ENCODE data around the gene OTX2.

The OTX2 gene

DNA sequence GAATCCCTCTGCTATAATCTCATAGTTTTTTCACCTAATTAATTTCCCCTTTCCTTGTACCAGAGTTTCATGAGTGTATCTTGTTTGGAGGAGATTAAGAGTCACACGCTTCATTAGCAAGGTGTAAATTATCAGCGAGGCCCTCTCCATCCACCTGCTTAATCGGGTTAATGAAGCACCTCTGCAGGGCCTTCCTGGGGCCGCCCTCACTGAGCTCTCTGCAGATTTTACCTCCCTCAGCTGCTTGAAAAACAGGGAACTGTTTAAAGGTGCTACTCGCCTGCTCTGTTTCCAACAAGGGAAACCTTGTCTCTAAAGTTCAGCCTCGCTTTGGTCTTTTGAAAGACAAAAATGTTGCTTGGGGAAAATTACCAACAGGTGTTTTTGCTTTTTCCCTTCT, 35.8 kb downstream of the OTX2 start:
- Histone ChIP-seq H3K9ac (ENCODE audit: low read length) (no peak overlapping the region), H3K36me3 (ENCODE audit: control insufficient read depth, insufficient read depth, low read length) (no peaks in the 10 kb centered on the region), H3K4me1 (ENCODE audit: control insufficient read depth, insufficient read depth, low read length) (no peaks in the 10 kb centered on the region), H3K4me3 (ENCODE audit: low read length) (no peak overlapping the region), H3K27me3 (ENCODE audit: control insufficient read depth, insufficient read depth, low read length) (peaks cover 2% of the 10 kb centered on the region), H3K9me3 (ENCODE audit: control insufficient read depth, low read length) (no peaks in the 10 kb centered on the region)

GRCh38 chr14:56770512-56770911, 39.8 kb downstream of the OTX2 start:
- H3K9me3 ChIP-seq (ENCODE audit: control insufficient read depth, low read length), result no peaks in the 10 kb centered on the region
- H3K4me3 ChIP-seq (ENCODE audit: low read length), result no peak overlapping the region
- no peak overlapping the region for H3K9ac ChIP-seq (ENCODE audit: low read length)
- H3K4me1 ChIP-seq (ENCODE audit: control insufficient read depth, insufficient read depth, low read length), result no peaks in the 10 kb centered on the region
- no peaks in the 10 kb centered on the region for H3K27me3 ChIP-seq (ENCODE audit: control insufficient read depth, insufficient read depth, low read length)
- no peaks in the 10 kb centered on the region for H3K36me3 ChIP-seq (ENCODE audit: control insufficient read depth, insufficient read depth, low read length)

- H3K27me3 ChIP-seq (ENCODE audit: control insufficient read depth, insufficient read depth, low read length), result no peaks in the 10 kb centered on the region
- no peaks in the 10 kb centered on the region for H3K9me3 ChIP-seq (ENCODE audit: control insufficient read depth, low read length)
- no peaks in the 10 kb centered on the region for H3K36me3 ChIP-seq (ENCODE audit: control insufficient read depth, insufficient read depth, low read length)
- no peaks in the 10 kb centered on the region for H3K4me1 ChIP-seq (ENCODE audit: control insufficient read depth, insufficient read depth, low read length)
- no peak overlapping the region for H3K9ac ChIP-seq (ENCODE audit: low read length)
- H3K4me3 ChIP-seq (ENCODE audit: low read length), result no peak overlapping the region
Observed at GRCh38 chr14:56760164-56760914, 49.9 kb downstream of the OTX2 start.

GRCh38 chr14:56759633-56760032, 50.6 kb downstream of the OTX2 start:
- Histone ChIP-seq H3K4me3 (ENCODE audit: low read length) (no peak overlapping the region), H3K9me3 (ENCODE audit: control insufficient read depth, low read length) (no peaks in the 10 kb centered on the region), H3K27me3 (ENCODE audit: control insufficient read depth, insufficient read depth, low read length) (no peaks in the 10 kb centered on the region)

DNA sequence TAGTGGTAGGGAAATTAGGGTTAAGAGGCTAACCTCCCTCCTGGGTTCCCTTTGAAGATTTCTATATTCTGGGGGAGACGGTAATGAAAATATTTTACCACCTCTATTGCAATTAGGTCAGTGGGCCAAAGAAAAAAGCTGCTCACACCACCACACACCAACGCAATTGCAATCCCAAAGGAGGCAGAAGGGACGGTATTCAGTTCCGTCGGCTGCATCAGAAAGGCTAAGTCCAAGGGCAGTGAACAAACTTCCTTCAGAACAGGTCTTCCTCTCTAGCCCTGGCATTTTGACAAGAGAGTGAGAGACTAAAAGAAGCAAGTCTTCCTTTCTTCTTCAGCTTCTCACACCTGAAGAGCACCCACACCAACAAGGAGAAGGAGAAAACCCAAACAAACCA, 51.2 kb downstream of the OTX2 start:
- Histone ChIP-seq H3K9ac (ENCODE audit: low read length) (no peak overlapping the region), H3K27me3 (ENCODE audit: control insufficient read depth, insufficient read depth, low read length) (no peaks in the 10 kb centered on the region), H3K9me3 (ENCODE audit: control insufficient read depth, low read length) (no peaks in the 10 kb centered on the region), H3K4me1 (ENCODE audit: control insufficient read depth, insufficient read depth, low read length) (no peaks in the 10 kb centered on the region), H3K36me3 (ENCODE audit: control insufficient read depth, insufficient read depth, low read length) (no peaks in the 10 kb centered on the region), H3K4me3 (ENCODE audit: low read length) (no peak overlapping the region)

More at GRCh38 chr14:56759633-56760032, 50.6 kb downstream of the OTX2 start:
- Histone ChIP-seq H3K4me1 (ENCODE audit: control insufficient read depth, insufficient read depth, low read length) (no peaks in the 10 kb centered on the region), H3K9ac (ENCODE audit: low read length) (no peak overlapping the region), H3K36me3 (ENCODE audit: control insufficient read depth, insufficient read depth, low read length) (no peaks in the 10 kb centered on the region)

- H3K9ac ChIP-seq (ENCODE audit: low read length), result no peak overlapping the region
- no peaks in the 10 kb centered on the region for H3K36me3 ChIP-seq (ENCODE audit: control insufficient read depth, insufficient read depth, low read length)
- no peaks in the 10 kb centered on the region for H3K9me3 ChIP-seq (ENCODE audit: control insufficient read depth, low read length)
- no peaks in the 10 kb centered on the region for H3K27me3 ChIP-seq (ENCODE audit: control insufficient read depth, insufficient read depth, low read length)
- no peak overlapping the region for H3K4me3 ChIP-seq (ENCODE audit: low read length)
- no peaks in the 10 kb centered on the region for H3K4me1 ChIP-seq (ENCODE audit: control insufficient read depth, insufficient read depth, low read length)
Observed at GRCh38 chr14:56754921-56755320, 55.4 kb downstream of the OTX2 start.

DNA sequence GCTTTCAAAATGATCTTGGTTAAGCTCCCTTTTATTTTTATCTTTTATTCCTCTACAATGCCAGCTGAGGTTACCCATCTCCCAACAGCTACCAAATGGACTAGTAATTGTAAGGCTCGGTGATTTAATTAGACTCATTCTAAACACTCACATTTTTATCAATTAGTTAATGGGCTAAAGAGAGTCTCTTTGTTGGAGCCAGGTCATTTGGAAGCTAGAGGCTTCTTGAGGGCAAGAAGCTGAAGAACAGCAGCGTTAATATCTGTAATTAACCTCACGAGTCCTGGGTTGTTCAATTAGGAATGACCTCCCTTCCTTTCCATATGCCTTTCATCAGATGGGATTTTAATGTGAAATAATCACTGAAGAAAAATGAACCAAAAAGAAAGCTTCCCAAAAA, 56.9 kb downstream of the OTX2 start:
- Histone ChIP-seq H3K9ac (ENCODE audit: low read length) (no peak overlapping the region), H3K9me3 (ENCODE audit: control insufficient read depth, low read length) (no peaks in the 10 kb centered on the region), H3K4me3 (ENCODE audit: low read length) (no peak overlapping the region), H3K36me3 (ENCODE audit: control insufficient read depth, insufficient read depth, low read length) (no peaks in the 10 kb centered on the region), H3K4me1 (ENCODE audit: control insufficient read depth, insufficient read depth, low read length) (no peaks in the 10 kb centered on the region), H3K27me3 (ENCODE audit: control insufficient read depth, insufficient read depth, low read length) (peaks cover 2% of the 10 kb centered on the region)

GRCh38 chr14:56752428-56752827, 57.9 kb downstream of the OTX2 start:
- Histone ChIP-seq H3K27me3 (ENCODE audit: control insufficient read depth, insufficient read depth, low read length) (peaks cover 4% of the 10 kb centered on the region), H3K9me3 (ENCODE audit: control insufficient read depth, low read length) (no peaks in the 10 kb centered on the region), H3K4me3 (ENCODE audit: low read length) (no peak overlapping the region), H3K4me1 (ENCODE audit: control insufficient read depth, insufficient read depth, low read length) (no peaks in the 10 kb centered on the region), H3K36me3 (ENCODE audit: control insufficient read depth, insufficient read depth, low read length) (no peaks in the 10 kb centered on the region), H3K9ac (ENCODE audit: low read length) (no peak overlapping the region)

DNA sequence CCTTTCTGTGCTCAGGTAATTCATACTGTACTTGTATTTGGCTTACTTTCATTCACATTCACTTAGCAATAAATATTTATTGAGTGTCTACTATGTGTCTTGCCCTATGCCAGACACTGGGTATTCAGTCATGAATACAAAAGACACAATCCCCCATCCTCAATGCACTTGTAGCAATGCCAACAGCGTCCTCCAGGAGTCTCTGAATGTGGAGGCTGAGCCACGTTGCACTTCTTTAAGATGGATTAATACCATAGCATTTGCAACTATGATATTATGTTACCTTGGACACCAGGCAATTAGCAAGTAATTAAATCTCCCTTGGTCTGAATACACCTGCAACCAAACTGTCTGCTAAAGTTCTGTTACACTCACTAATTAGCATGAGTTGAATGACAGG, 58.8 kb downstream of the OTX2 start:
- H3K4me1 ChIP-seq (ENCODE audit: control insufficient read depth, insufficient read depth, low read length), result no peaks in the 10 kb centered on the region
- H3K36me3 ChIP-seq (ENCODE audit: control insufficient read depth, insufficient read depth, low read length), result no peaks in the 10 kb centered on the region
- peaks cover 4% of the 10 kb centered on the region for H3K27me3 ChIP-seq (ENCODE audit: control insufficient read depth, insufficient read depth, low read length)
- H3K4me3 ChIP-seq (ENCODE audit: low read length), result no peak overlapping the region
- no peaks in the 10 kb centered on the region for H3K9me3 ChIP-seq (ENCODE audit: control insufficient read depth, low read length)
- no peak overlapping the region for H3K9ac ChIP-seq (ENCODE audit: low read length)
